ENCODE results near the gene TCF4.
"Not testable (repeated sequence)": the region's sequence is repeated elsewhere in the genome, so short reads cannot be mapped to it uniquely, and the experiment has no call there.

Gene TCF4

GRCh38 chr18:55477860-55478581 lies 110.0 kb downstream of the TCF4 start:
- peak overlapping the region; percentile 52 for H3K4me3 ChIP-seq (ENCODE audit: control insufficient read depth, low read depth, low read length)
- peak; percentile 54 for DNase-seq (ENCODE audit: low read depth)
- TF ChIP-seq CTCF (conservative IDR thresholded peaks at IDR 0.05; ENCODE audit: control insufficient read depth, insufficient read depth, low read depth, low read length), result no peak

- TF ChIP-seq CTCF (conservative IDR thresholded peaks at IDR 0.05; ENCODE audit: control insufficient read depth, insufficient read depth, low read depth, low read length), result peak; percentile 39
- peak overlapping the region; percentile 52 for H3K4me3 ChIP-seq (ENCODE audit: control insufficient read depth, low read depth, low read length)
- peak; percentile 72 for DNase-seq (ENCODE audit: low read depth)
Observed at GRCh38 chr18:55477499-55477859, 110.5 kb downstream of the TCF4 start.

GRCh38 chr18:55475916-55476315 lies 112.1 kb downstream of the TCF4 start:
- DNase-seq (ENCODE audit: low read depth), result no peak
- no peak for TF ChIP-seq CTCF (conservative IDR thresholded peaks at IDR 0.05; ENCODE audit: control insufficient read depth, insufficient read depth, low read depth, low read length)
- H3K4me3 ChIP-seq (ENCODE audit: control insufficient read depth, low read depth, low read length), result no peak overlapping the region

GRCh38 chr18:55475467-55475866 lies 112.5 kb downstream of the TCF4 start:
- no peak for DNase-seq (ENCODE audit: low read depth)
- no peak overlapping the region for H3K4me3 ChIP-seq (ENCODE audit: control insufficient read depth, low read depth, low read length)
- no peak for TF ChIP-seq CTCF (conservative IDR thresholded peaks at IDR 0.05; ENCODE audit: control insufficient read depth, insufficient read depth, low read depth, low read length)

- no peak for DNase-seq (ENCODE audit: low read depth)
- H3K4me3 ChIP-seq (ENCODE audit: control insufficient read depth, low read depth, low read length), result no peak overlapping the region
- no peak for TF ChIP-seq CTCF (conservative IDR thresholded peaks at IDR 0.05; ENCODE audit: control insufficient read depth, insufficient read depth, low read depth, low read length)
Observed at GRCh38 chr18:55473560-55473959, 114.4 kb downstream of the TCF4 start.

- no peak for DNase-seq (ENCODE audit: low read depth)
- H3K4me3 ChIP-seq (ENCODE audit: control insufficient read depth, low read depth, low read length), result no peak overlapping the region
- TF ChIP-seq CTCF (conservative IDR thresholded peaks at IDR 0.05; ENCODE audit: control insufficient read depth, insufficient read depth, low read depth, low read length), result no peak
Observed at GRCh38 chr18:55473058-55473457, 114.9 kb downstream of the TCF4 start.

GRCh38 chr18:55470826-55471225 lies 117.2 kb downstream of the TCF4 start:
- H3K4me3 ChIP-seq (ENCODE audit: control insufficient read depth, low read depth, low read length), result no peak overlapping the region
- no peak for TF ChIP-seq CTCF (conservative IDR thresholded peaks at IDR 0.05; ENCODE audit: control insufficient read depth, insufficient read depth, low read depth, low read length)
- no peak for DNase-seq (ENCODE audit: low read depth)

GRCh38 chr18:55469134-55469533 lies 118.9 kb downstream of the TCF4 start:
- H3K4me3 ChIP-seq (ENCODE audit: control insufficient read depth, low read depth, low read length); DNase-seq (ENCODE audit: low read depth): not testable (repeated sequence)

All from fibroblast of mammary gland (primary cell).